Fibroblast of lung (primary cell): ENCODE data around the gene CYP4F8. TPM values are rescaled to one million over a fixed set of nuclear protein-coding genes. Genes with fewer than 3 reads are reported as not detected.

Experiments used
- DNase-seq, 2 donors: peaks; one replicate each; pipeline versions ENCODE4 v3.0.0 to v3.0.0-alpha.2; 2010; ENCODE audit warnings: low read depth in 2 of 2
- H2AFZ ChIP-seq: 2 replicates; pipeline ENCODE4 v1.5.1; 2012; ENCODE audit warnings: low read length, control low read depth, inconsistent platforms
- H3K27ac ChIP-seq: 2 replicates; pipeline ENCODE4 v1.5.1; 2011; ENCODE audit warnings: low read length, control low read depth; ENCODE audit not compliant: insufficient read depth
- H3K27me3 ChIP-seq: 2 replicates; pipeline ENCODE4 v1.5.1; 2011; ENCODE audit warnings: mild to moderate bottlenecking, low read length; ENCODE audit not compliant: control insufficient read depth, insufficient read depth
- H3K36me3 ChIP-seq: 2 replicates; pipeline ENCODE4 v1.5.1; 2011; ENCODE audit warnings: low read length; ENCODE audit not compliant: control insufficient read depth, insufficient read depth
- H3K4me1 ChIP-seq: 2 replicates; pipeline ENCODE4 v1.5.1; 2011; ENCODE audit warnings: low read length; ENCODE audit not compliant: control insufficient read depth, insufficient read depth; ENCODE audit errors: extremely low read depth
- H3K4me2 ChIP-seq: 2 replicates; pipeline ENCODE4 v1.5.1; 2011; ENCODE audit warnings: low read length, control low read depth; ENCODE audit not compliant: insufficient read depth; ENCODE audit errors: extremely low read depth
- H3K4me3 ChIP-seq, 4 experiments: fragments of 200-600 bp in 1 of 4; sonication (generic) in 1 of 4; replicated peaks in 1 of 4; 2 replicates each; pipeline ENCODE4 v1.5.1; 2011 to 2016; ENCODE audit warnings: low read length in 4 of 4, low read depth in 3 of 4, mild to moderate bottlenecking in 3 of 4, control low read depth in 2 of 4, inconsistent platforms in 1 of 4, mixed read lengths in 1 of 4; ENCODE audit not compliant: insufficient read depth in 1 of 4; ENCODE audit errors: control extremely low read depth in 1 of 4
- H3K79me2 ChIP-seq: 2 replicates; pipeline ENCODE4 v1.5.1; 2012; ENCODE audit warnings: mild to moderate bottlenecking, low read length, inconsistent platforms; ENCODE audit not compliant: control insufficient read depth, insufficient read depth
- H3K9ac ChIP-seq: 2 replicates; pipeline ENCODE4 v1.5.1; 2011; ENCODE audit warnings: mild to moderate bottlenecking, low read length, control low read depth; ENCODE audit not compliant: insufficient read depth
- H3K9me3 ChIP-seq: 2 replicates; pipeline ENCODE4 v1.5.1; 2012; ENCODE audit warnings: low read depth, low read length; ENCODE audit not compliant: control insufficient read depth, insufficient read depth
- H4K20me1 ChIP-seq: 2 replicates; pipeline ENCODE4 v1.5.1; 2011; ENCODE audit warnings: low read length; ENCODE audit not compliant: control insufficient read depth, insufficient read depth; ENCODE audit errors: extremely low read depth
- CTCF ChIP-seq, 2 donors: IDR thresholded peaks in 1 of 2; conservative IDR thresholded peaks in 1 of 2; 1 replicate in 1 of 2; 2 replicates in 1 of 2; pipeline ENCODE4 v1.5.1; 2011 to 2012; ENCODE audit warnings: low read length in 2 of 2, control low read depth in 1 of 2, inconsistent platforms in 1 of 2, low read depth in 1 of 2, mild to moderate bottlenecking in 1 of 2
- EZH2 ChIP-seq: IDR thresholded peaks from 2 replicates; pipeline ENCODE4 v1.5.1; 2012; ENCODE audit warnings: low read length, control low read depth, mild to moderate bottlenecking; ENCODE audit errors: missing control alignments
- polyA plus RNA-seq, 2 donors: library from polyadenylated mRNA; depleted of rRNA in 1 of 2; stranded (reverse) in 1 of 2; unstranded in 1 of 2; fragments of >200 nt; gene quantifications; 2 replicates each; pipeline ENCODE4 v1.2.1, GENCODE V29; 2011 to 2012; ENCODE audit warnings: missing spikeins in 1 of 2
- total RNA-seq: library from RNA; depleted of rRNA; stranded (reverse); fragments of >200 nt; gene quantifications from 2 replicates; pipeline ENCODE4 v1.2.1, GENCODE V29; 2014

The CYP4F8 gene
- total and polyA plus RNA-seq, 2 donors (not counting 1 experiment from before 2014, with no cell fraction given) = not detected

GRCh38 chr19:15636026-15636425 is 21.0 kb downstream of the CYP4F8 start:
- Histone ChIP-seq H3K79me2 (no peaks in the 10 kb centered on the region), H3K4me2 (no peak overlapping the region), H3K27me3 (no peaks in the 10 kb centered on the region), H3K4me3 (no peak overlapping the region), H2AFZ (no peak overlapping the region), H4K20me1 (no peaks in the 10 kb centered on the region), H3K4me1 (no peaks in the 10 kb centered on the region), H3K36me3 (no peaks in the 10 kb centered on the region), H3K27ac (no peak overlapping the region), H3K9me3 (no peaks in the 10 kb centered on the region), H3K9ac (no peak overlapping the region)
- no peak for DNase-seq
- TF ChIP-seq CTCF (conservative IDR thresholded peaks at IDR 0.05 in 1 of 2, IDR thresholded peaks at IDR 0.05 in 1 of 2; ENCODE audit: low read depth in 1 of 2, low read length in 2 of 2) = no peak
- TF ChIP-seq EZH2 = no peak

- no peak overlapping the region for H2AFZ ChIP-seq
- H3K9me3 ChIP-seq = no peaks in the 10 kb centered on the region
- H3K4me2 ChIP-seq = no peak overlapping the region
- H3K36me3 ChIP-seq = no peaks in the 10 kb centered on the region
- TF ChIP-seq EZH2 (no peak), CTCF (conservative IDR thresholded peaks at IDR 0.05 in 1 of 2, IDR thresholded peaks at IDR 0.05 in 1 of 2; ENCODE audit: low read depth in 1 of 2, low read length in 2 of 2) (no peak)
- no peaks in the 10 kb centered on the region for H3K27me3 ChIP-seq
- no peak for DNase-seq
- no peaks in the 10 kb centered on the region for H4K20me1 ChIP-seq
- H3K27ac ChIP-seq = no peak overlapping the region
- no peaks in the 10 kb centered on the region for H3K4me1 ChIP-seq
- no peak overlapping the region for H3K9ac ChIP-seq
- H3K4me3 ChIP-seq = no peak overlapping the region
- no peaks in the 10 kb centered on the region for H3K79me2 ChIP-seq
Measured at GRCh38 chr19:15639596-15639995, 24.6 kb downstream of the CYP4F8 start.

- Histone ChIP-seq H3K4me3 (no peak within 1 kb of the TSS), H3K27ac (no peak within 1 kb of the TSS), H3K36me3 (no peaks in the 10 kb centered on the region), H3K4me2 (no peak within 1 kb of the TSS), H3K4me1 (no peaks in the 10 kb centered on the region), H3K9me3 (no peaks in the 10 kb centered on the region), H3K27me3 (no peaks in the 10 kb centered on the region), H2AFZ (no peak within 1 kb of the TSS), H4K20me1 (no peaks in the 10 kb centered on the region), H3K9ac (no peak within 1 kb of the TSS), H3K79me2 (no peaks in the 10 kb centered on the region)
- DNase-seq = no peak
- TF ChIP-seq EZH2 (no peak), CTCF (conservative IDR thresholded peaks at IDR 0.05 in 1 of 2, IDR thresholded peaks at IDR 0.05 in 1 of 2; ENCODE audit: low read depth in 1 of 2, low read length in 2 of 2) (no peak)
Measured at GRCh38 chr19:15640294-15640903, 25.4 kb downstream of the CYP4F8 start, which contains the start of gene CYP4F3. Gene CYP4F3, plus strand, starts transcription at chr19:15640897. Its CDS starts 519 bp downstream, at chr19:15641416.
